Upper lobe of left lung (tissue), 4 donors: Measurements from ENCODE around the gene PTGER1.
"Not testable (repeated sequence)": the region's sequence is repeated elsewhere in the genome, so short reads cannot be mapped to it uniquely, and the experiment has no call there.

Experiments
- CTCF ChIP-seq, 6 experiments: fragments of 450-650 bp in 4 of 6; fragments of 200-600 bp in 2 of 6; sonication (generic) in 2 of 6; IDR thresholded peaks; one replicate each; pipeline ENCODE4 v1.5.1; 2016 to 2019; ENCODE audit warnings: antibody characterized with exemption in 6 of 6
- EP300 ChIP-seq, 4 donors: sonication (generic); formaldehyde crosslinking; IDR thresholded peaks; one replicate each; pipeline ENCODE4 v1.5.1; 2017; ENCODE audit warnings: antibody characterized with exemption in 4 of 4, control low read depth in 2 of 4
- POLR2A ChIP-seq, 4 donors: fragments of 450-650 bp; IDR thresholded peaks; one replicate each; pipeline ENCODE4 v1.5.1; 2016 to 2017; ENCODE audit warnings: antibody characterized with exemption in 4 of 4, mild to moderate bottlenecking in 2 of 4
- POLR2AphosphoS5 ChIP-seq, 2 donors: sonication (generic); formaldehyde crosslinking; IDR thresholded peaks; one replicate each; pipeline ENCODE4 v1.5.1; 2017; ENCODE audit warnings: antibody characterized with exemption in 2 of 2

- TF ChIP-seq CTCF, POLR2A, POLR2AphosphoS5, EP300 (IDR thresholded peaks at IDR 0.05): not testable (repeated sequence)
Observed at GRCh38 chr19:14452303-14452702, 22.9 kb downstream of the PTGER1 start.
